ENCODE results near the gene SKAP1. TPM values are rescaled to one million over a fixed set of nuclear protein-coding genes. Genes with fewer than 3 reads are reported as not detected.
"Not testable (repeated sequence)": the region's sequence is repeated elsewhere in the genome, so short reads cannot be mapped to it uniquely, and the experiment has no call there.

SKAP1 gene
- total and polyA plus RNA-seq, 9 donors, result 0.30 to 6.0 (median 2.4) TPM; not detected in 1

DNA sequence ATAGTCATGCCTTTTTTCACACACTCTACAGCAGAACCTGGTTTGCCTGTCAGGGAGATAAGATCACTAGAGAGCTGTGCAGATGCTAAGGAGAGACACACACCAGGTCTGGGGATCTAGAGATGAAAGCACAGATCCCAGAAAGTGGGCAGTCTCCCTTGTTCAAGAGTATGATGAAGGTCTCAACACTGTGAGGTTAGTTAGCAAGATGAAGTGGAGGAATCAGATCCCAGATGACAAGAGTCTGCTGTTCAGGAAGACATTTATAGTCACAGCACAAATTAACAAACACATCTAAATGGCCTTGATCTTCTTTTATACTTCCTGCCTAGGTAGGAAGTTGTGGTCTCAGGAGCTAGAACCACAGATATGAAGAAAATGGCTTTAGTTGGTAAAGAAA lies 23.4 kb upstream of the SKAP1 start:
- DNase-seq, result no peak
- Histone ChIP-seq H3K9me3 (peaks cover 0 to 7% of the 10 kb centered on the region in 2 donors), H3K4me3 (no peak overlapping the region), H3K27ac (no peak overlapping the region), H3K4me1 (ENCODE audit: insufficient read depth) (no peaks in the 10 kb centered on the region), H3K27me3 (no peaks in the 10 kb centered on the region), H3K36me3 (no peaks in the 10 kb centered on the region)
- TF ChIP-seq, protein P1, sequence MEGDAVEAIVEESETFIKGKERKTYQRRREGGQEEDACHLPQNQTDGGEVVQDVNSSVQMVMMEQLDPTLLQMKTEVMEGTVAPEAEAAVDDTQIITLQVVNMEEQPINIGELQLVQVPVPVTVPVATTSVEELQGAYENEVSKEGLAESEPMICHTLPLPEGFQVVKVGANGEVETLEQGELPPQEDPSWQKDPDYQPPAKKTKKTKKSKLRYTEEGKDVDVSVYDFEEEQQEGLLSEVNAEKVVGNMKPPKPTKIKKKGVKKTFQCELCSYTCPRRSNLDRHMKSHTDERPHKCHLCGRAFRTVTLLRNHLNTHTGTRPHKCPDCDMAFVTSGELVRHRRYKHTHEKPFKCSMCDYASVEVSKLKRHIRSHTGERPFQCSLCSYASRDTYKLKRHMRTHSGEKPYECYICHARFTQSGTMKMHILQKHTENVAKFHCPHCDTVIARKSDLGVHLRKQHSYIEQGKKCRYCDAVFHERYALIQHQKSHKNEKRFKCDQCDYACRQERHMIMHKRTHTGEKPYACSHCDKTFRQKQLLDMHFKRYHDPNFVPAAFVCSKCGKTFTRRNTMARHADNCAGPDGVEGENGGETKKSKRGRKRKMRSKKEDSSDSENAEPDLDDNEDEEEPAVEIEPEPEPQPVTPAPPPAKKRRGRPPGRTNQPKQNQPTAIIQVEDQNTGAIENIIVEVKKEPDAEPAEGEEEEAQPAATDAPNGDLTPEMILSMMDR (IDR thresholded peaks at IDR 0.05), result no peak
- no peak for TF ChIP-seq POLR2A (IDR thresholded peaks at IDR 0.05)
- no peak for TF ChIP-seq EP300 (IDR thresholded peaks at IDR 0.05)
- intact Hi-C loops (cut with DNase I), result no loop called here

DNA sequence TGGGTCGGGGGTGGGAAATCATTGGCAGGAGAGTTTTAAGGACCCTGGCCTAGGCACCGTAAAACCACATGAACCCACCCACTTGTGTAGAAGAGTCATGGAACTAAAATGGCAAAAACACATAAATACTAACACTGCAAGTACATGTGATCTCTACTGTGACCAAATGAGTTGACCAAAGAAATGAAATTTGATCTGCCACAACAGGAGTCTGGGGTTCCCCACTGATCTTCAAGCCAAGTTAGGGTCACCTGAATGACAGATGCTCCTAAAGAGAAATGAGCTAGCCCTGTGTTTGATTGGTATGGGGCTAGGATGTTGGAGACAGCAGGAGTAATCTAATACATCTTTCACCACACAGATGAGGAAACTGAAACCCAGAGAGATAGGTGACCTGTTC lies 21.5 kb upstream of the SKAP1 start:
- peaks cover 0 to 7% of the 10 kb centered on the region in 2 donors for H3K9me3 ChIP-seq
- no peaks in the 10 kb centered on the region for H3K4me1 ChIP-seq (ENCODE audit: insufficient read depth)
- no peaks in the 10 kb centered on the region for H3K27me3 ChIP-seq
- H3K36me3 ChIP-seq, result no peaks in the 10 kb centered on the region
- 76 to 91% (median 90%) methylated on average over 2 of the region's 2 CpGs for WGBS, 3 donors
- intact Hi-C loops (cut with DNase I), result no loop called here
- no peak for TF ChIP-seq POLR2A (IDR thresholded peaks at IDR 0.05)
- no peak for TF ChIP-seq EP300 (IDR thresholded peaks at IDR 0.05)
- TF ChIP-seq, protein P1 (IDR thresholded peaks at IDR 0.05), result no peak
- DNase-seq, result no peak
- no peak overlapping the region for H3K27ac ChIP-seq
- no peak overlapping the region for H3K4me3 ChIP-seq

DNA sequence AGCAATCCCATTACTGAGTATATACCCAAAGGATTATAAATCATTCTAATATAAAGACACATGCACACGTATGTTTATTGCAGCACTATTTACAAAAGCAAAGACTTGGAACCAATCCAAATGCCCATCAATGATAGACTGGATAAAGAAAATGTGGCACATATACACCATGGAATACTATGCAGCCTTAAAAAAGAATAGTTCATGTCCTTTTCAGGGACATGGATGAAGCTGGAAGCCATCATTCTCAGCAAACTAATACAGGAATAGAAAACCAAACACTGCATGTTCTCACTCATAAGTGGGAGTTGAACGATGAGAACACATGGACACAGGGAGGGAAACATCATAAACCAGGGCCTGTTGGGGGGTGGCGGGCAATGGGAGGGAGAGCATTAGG lies 19.3 kb upstream of the SKAP1 start:
- DNase-seq; H3K9me3 ChIP-seq; H3K36me3 ChIP-seq; H3K4me1 ChIP-seq (ENCODE audit: insufficient read depth); intact Hi-C loops (cut with DNase I); H3K27me3 ChIP-seq; H3K4me3 ChIP-seq; H3K27ac ChIP-seq: not testable (repeated sequence)
- 69 to 73% (median 69%) methylated on average over 3 of the region's 3 CpGs for WGBS, 3 donors

DNA sequence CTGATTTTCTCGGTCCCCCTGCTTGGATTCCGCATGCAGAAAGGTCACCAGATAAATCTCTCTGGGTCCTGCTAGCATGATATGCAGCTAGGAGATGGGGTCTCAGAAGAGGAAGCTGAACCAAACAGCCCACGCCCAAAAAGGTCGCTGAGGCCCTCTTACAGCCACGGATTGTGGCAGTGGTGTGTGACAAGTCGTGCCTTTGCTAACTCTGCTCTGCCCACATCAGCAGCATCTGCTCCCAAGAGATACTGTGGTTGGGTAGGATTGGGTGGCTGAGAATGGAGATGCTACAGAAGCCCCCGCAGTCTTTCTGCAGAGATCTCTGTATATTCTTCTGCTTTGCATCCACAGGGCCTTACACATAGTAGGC lies 15.2 kb upstream of the SKAP1 start:
- H3K4me3 ChIP-seq, result no peak overlapping the region
- H3K27ac ChIP-seq, result no peak overlapping the region
- no peaks in the 10 kb centered on the region for H3K4me1 ChIP-seq (ENCODE audit: insufficient read depth)
- H3K27me3 ChIP-seq, result no peaks in the 10 kb centered on the region
- no peak for DNase-seq
- intact Hi-C loops (cut with DNase I), result no loop called here
- H3K9me3 ChIP-seq, result no peaks in the 10 kb centered on the region
- TF ChIP-seq, protein P1 (IDR thresholded peaks at IDR 0.05), result no peak
- TF ChIP-seq EP300 (IDR thresholded peaks at IDR 0.05) (no peak), POLR2A (IDR thresholded peaks at IDR 0.05) (no peak)
- WGBS, 3 donors, result 78 to 89% (median 79%) methylated on average over 7 of the region's 7 CpGs
- H3K36me3 ChIP-seq, result no peaks in the 10 kb centered on the region

DNA sequence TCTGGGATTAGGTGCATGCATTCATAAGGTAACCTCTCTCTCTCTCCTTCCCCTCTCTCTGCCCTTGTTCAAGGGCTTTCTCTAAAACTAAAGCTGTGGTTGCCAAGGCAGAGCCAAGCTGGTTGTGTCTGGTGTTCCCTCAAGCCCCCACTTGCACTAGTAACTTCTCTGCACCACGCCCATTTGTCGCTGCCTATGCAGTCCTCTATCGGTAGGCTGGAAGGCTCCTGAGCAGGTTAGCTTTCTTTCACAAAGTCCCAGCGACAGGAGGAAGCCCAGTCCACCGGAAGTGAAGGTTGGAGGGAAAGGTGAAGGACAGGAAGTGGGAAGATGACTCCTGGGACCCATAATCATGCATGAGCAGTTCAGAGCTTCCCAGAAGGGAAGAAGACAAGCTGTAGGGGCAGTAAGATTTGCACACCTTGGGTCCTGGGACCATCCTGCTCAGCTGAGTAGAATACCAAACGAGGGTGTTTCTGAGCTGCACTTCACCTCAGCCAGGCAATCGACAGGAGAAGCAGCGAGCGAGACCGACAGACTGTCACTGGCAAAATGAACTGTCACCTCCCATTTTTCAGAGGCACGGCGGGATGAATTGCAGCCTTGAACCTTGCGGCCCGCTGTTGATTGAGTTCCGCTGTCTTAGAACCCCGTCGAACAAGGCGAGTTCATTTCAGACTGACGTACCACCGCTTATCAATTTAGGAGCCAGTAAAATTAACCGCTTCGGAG lies 14.7 kb upstream of the SKAP1 start:
- no peaks in the 10 kb centered on the region for H3K36me3 ChIP-seq
- no peaks in the 10 kb centered on the region for H3K4me1 ChIP-seq (ENCODE audit: insufficient read depth)
- TF ChIP-seq, protein P1 (IDR thresholded peaks at IDR 0.05), result no peak
- no peak for TF ChIP-seq EP300 (IDR thresholded peaks at IDR 0.05)
- no peak for TF ChIP-seq POLR2A (IDR thresholded peaks at IDR 0.05)
- H3K27me3 ChIP-seq, result no peaks in the 10 kb centered on the region
- 60 to 77% (median 62%) methylated on average over 22 of the region's 22 CpGs for WGBS, 3 donors
- H3K27ac ChIP-seq, result no peak overlapping the region
- no peaks in the 10 kb centered on the region for H3K9me3 ChIP-seq
- intact Hi-C loops (cut with DNase I), result no loop called here
- H3K4me3 ChIP-seq, result no peak overlapping the region
- DNase-seq, result no peak

Data from ovary (tissue), 9 donors.